ENCODE measurements around the gene ECM2. TPM values are rescaled to one million over a fixed set of nuclear protein-coding genes. Genes with fewer than 3 reads are reported as not detected.

ECM2 gene
- total and polyA plus RNA-seq, 2 of the 8 experiments (the other 6 are each of a cell fraction or from before 2014, with no cell fraction given): not detected

DNA sequence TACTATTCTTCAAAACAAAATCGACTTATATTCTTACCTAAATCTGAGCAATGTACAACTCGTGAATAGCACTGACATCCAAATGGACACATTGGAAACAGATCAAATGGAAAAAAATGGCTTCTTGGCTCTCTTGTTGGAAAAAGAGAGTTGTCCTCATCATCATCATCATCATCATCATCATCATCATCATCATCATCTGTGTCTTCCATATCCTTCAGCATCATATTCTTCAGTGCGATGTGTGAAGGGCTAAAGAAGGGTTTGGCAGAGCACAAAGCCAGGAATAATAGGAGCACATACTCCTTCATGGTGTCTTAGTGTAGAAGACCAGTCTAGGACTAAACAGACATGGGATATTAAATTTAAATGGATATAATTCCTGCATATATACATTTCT, 61.2 kb downstream of the ECM2 start (continued):
- TF ChIP-seq RAD21 (IDR thresholded peaks at IDR 0.05 in 1 of 2, conservative IDR thresholded peaks at IDR 0.05 in 1 of 2; ENCODE audit: low read depth in 2 of 2, low read length in 2 of 2): no peak
- no peak for TF ChIP-seq E2F6 (IDR thresholded peaks at IDR 0.05)
- no peak for TF ChIP-seq ASH2L (IDR thresholded peaks at IDR 0.05; ENCODE audit: low read length)
- TF ChIP-seq HDAC6 (IDR thresholded peaks at IDR 0.05; ENCODE audit: low read depth, low read length): no peak
